ENCODE measurements around the gene IBA57. TPM values are rescaled to one million over a fixed set of nuclear protein-coding genes. Genes with fewer than 3 reads are reported as not detected.

The IBA57 gene
- total and polyA plus RNA-seq, 7 donors: 2.9 to 14.0 (median 4.8) TPM

- intact Hi-C loops (cut with DNase I): no loop called here
- WGBS, 2 donors: 92% methylated on average over 12 of the region's 12 CpGs
- Histone ChIP-seq H3K36me3 (peaks cover 0 to 34% (median 13%) of the 10 kb centered on the region in 4 donors), H3K4me1 (peaks cover 0 to 44% (median 39%) of the 10 kb centered on the region in 4 donors), H3K9me3 (no peaks in the 10 kb centered on the region), H3K27me3 (no peaks in the 10 kb centered on the region), H3K27ac (no peak overlapping the region), H3K4me3 (no peak overlapping the region)
- TF ChIP-seq, protein P1, sequence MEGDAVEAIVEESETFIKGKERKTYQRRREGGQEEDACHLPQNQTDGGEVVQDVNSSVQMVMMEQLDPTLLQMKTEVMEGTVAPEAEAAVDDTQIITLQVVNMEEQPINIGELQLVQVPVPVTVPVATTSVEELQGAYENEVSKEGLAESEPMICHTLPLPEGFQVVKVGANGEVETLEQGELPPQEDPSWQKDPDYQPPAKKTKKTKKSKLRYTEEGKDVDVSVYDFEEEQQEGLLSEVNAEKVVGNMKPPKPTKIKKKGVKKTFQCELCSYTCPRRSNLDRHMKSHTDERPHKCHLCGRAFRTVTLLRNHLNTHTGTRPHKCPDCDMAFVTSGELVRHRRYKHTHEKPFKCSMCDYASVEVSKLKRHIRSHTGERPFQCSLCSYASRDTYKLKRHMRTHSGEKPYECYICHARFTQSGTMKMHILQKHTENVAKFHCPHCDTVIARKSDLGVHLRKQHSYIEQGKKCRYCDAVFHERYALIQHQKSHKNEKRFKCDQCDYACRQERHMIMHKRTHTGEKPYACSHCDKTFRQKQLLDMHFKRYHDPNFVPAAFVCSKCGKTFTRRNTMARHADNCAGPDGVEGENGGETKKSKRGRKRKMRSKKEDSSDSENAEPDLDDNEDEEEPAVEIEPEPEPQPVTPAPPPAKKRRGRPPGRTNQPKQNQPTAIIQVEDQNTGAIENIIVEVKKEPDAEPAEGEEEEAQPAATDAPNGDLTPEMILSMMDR (IDR thresholded peaks at IDR 0.05): no peak
- no peak for TF ChIP-seq POLR2A (IDR thresholded peaks at IDR 0.05)
- TF ChIP-seq POLR2AphosphoS5 (IDR thresholded peaks at IDR 0.05): no peak
- TF ChIP-seq EP300 (IDR thresholded peaks at IDR 0.05): no peak
- peak; percentile 61 for DNase-seq
Measured at GRCh38 chr1:228143480-228144192, 22.0 kb upstream of the IBA57 start.

DNA sequence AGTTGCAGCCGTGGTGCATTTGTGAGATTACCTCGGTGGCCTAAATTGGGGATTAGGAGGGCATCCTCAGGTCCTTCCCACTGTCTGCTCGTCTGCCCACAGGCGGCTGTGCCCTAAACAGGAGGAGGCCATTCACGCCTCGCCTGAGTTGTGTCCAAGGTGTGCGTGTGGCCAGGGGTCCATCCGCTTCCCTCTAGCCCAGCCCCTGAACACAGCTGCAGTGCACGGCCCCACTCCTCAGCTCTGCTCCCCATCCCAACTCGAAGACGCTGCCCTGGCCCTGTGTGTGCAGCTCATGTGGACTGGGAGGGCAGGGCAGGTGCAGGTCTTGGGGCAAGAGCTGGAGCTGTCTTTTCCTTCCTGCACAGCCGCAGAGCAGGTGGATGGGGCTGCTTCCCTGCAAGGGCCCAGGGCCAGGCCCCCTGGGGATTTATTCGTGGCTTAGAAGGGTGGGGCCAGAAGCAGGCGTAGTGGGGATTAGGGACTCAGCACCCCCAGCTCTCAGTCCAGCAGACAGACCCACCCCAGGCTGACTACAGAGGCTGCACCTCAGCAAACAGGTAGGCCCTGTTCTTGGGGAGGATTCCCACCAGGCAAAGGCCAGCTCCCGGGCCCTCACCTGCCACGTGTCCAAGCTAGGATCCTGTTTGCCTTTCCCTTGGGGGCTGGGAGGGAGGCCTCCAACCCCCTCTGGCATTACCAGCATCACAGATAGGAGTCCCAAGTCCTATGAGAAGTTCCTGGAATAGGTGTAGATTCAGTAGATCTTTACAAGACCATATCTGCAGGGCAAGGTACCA is 21.2 kb upstream of the IBA57 start:
- WGBS, 2 donors: 74 to 87% methylated on average over 16 of the region's 16 CpGs
- peaks cover 0 to 37% (median 13%) of the 10 kb centered on the region in 4 donors for H3K36me3 ChIP-seq
- H3K27ac ChIP-seq: no peak overlapping the region

GRCh38 chr1:228144993-228145343 is 20.6 kb upstream of the IBA57 start:
- no peaks in the 10 kb centered on the region for H3K9me3 ChIP-seq
- no peak for TF ChIP-seq POLR2AphosphoS5 (IDR thresholded peaks at IDR 0.05)
- TF ChIP-seq, protein P1 (IDR thresholded peaks at IDR 0.05): no peak
- no peak for TF ChIP-seq EP300 (IDR thresholded peaks at IDR 0.05)
- no peak for TF ChIP-seq POLR2A (IDR thresholded peaks at IDR 0.05)
- 92 to 93% methylated on average over 8 of the region's 8 CpGs for WGBS, 2 donors
- H3K27ac ChIP-seq: no peak overlapping the region
- H3K4me3 ChIP-seq: no peak overlapping the region
- DNase-seq: no peak
- peaks cover 0 to 37% (median 13%) of the 10 kb centered on the region in 4 donors for H3K36me3 ChIP-seq
- peaks cover 0 to 58% (median 50%) of the 10 kb centered on the region in 4 donors for H3K4me1 ChIP-seq
- intact Hi-C loops (cut with DNase I): no loop called here
- no peaks in the 10 kb centered on the region for H3K27me3 ChIP-seq

More for the DNA sequence above, 21.2 kb upstream of the IBA57 start:
- peak; percentile 65 for DNase-seq
- intact Hi-C loops (cut with DNase I): no loop called here
- no peaks in the 10 kb centered on the region for H3K9me3 ChIP-seq
- H3K27me3 ChIP-seq: no peaks in the 10 kb centered on the region
- no peak overlapping the region for H3K4me3 ChIP-seq
- no peak for TF ChIP-seq POLR2A (IDR thresholded peaks at IDR 0.05)
- TF ChIP-seq POLR2AphosphoS5 (IDR thresholded peaks at IDR 0.05): no peak
- no peak for TF ChIP-seq EP300 (IDR thresholded peaks at IDR 0.05)
- TF ChIP-seq, protein P1 (IDR thresholded peaks at IDR 0.05): no peak
- H3K4me1 ChIP-seq: peaks cover 0 to 52% (median 45%) of the 10 kb centered on the region in 4 donors

GRCh38 chr1:228145463-228146416 is 19.9 kb upstream of the IBA57 start:
- peaks cover 0 to 37% (median 13%) of the 10 kb centered on the region in 4 donors for H3K36me3 ChIP-seq
- 94% methylated on average over 31 of the region's 31 CpGs for WGBS, 2 donors
- no peak overlapping the region for H3K27ac ChIP-seq
- intact Hi-C loops (cut with DNase I): no loop called here
- peaks cover 0 to 65% (median 57%) of the 10 kb centered on the region in 4 donors for H3K4me1 ChIP-seq
- no peaks in the 10 kb centered on the region for H3K27me3 ChIP-seq
- H3K9me3 ChIP-seq: no peaks in the 10 kb centered on the region
- TF ChIP-seq, protein P1 (IDR thresholded peaks at IDR 0.05): no peak
- TF ChIP-seq POLR2A (IDR thresholded peaks at IDR 0.05): no peak
- TF ChIP-seq POLR2AphosphoS5 (IDR thresholded peaks at IDR 0.05): no peak
- TF ChIP-seq EP300 (IDR thresholded peaks at IDR 0.05): no peak
- H3K4me3 ChIP-seq: no peak overlapping the region
- DNase-seq: no peak
